GM12872 (cell line): Measurements from ENCODE around the gene PYM1.
A peak's percentile ranks its signal among the peaks of the same experiment; 100 is the strongest.

ENCODE experiments used
- TF ChIP-seq, protein P1 (sequence below): IDR thresholded peaks from 3 replicates; pipeline ENCODE4 v1.5.1; 2011; ENCODE audit warnings: low read depth, mild to moderate bottlenecking, low read length, moderate library complexity; ENCODE audit not compliant: insufficient read depth

Gene PYM1

DNA sequence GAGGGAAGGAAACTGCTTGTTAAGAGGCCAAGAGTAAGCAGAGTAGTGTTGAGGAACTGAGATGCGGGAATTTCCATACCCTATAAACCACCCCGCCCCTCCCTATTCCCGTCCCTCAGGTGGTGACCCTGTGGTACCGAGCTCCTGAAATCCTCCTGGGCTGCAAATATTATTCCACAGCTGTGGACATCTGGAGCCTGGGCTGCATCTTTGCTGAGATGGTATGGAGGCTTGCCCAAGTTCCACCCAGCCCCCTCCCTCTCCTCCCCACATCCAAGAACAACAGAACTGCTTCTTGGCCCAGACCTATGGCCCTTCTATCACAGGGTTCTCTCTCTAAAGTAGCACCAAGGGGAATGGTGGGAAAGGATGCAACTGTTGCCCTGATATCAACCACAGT lies 41.7 kb upstream of the PYM1 start:
- TF ChIP-seq, protein P1, sequence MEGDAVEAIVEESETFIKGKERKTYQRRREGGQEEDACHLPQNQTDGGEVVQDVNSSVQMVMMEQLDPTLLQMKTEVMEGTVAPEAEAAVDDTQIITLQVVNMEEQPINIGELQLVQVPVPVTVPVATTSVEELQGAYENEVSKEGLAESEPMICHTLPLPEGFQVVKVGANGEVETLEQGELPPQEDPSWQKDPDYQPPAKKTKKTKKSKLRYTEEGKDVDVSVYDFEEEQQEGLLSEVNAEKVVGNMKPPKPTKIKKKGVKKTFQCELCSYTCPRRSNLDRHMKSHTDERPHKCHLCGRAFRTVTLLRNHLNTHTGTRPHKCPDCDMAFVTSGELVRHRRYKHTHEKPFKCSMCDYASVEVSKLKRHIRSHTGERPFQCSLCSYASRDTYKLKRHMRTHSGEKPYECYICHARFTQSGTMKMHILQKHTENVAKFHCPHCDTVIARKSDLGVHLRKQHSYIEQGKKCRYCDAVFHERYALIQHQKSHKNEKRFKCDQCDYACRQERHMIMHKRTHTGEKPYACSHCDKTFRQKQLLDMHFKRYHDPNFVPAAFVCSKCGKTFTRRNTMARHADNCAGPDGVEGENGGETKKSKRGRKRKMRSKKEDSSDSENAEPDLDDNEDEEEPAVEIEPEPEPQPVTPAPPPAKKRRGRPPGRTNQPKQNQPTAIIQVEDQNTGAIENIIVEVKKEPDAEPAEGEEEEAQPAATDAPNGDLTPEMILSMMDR, result no peak

DNA sequence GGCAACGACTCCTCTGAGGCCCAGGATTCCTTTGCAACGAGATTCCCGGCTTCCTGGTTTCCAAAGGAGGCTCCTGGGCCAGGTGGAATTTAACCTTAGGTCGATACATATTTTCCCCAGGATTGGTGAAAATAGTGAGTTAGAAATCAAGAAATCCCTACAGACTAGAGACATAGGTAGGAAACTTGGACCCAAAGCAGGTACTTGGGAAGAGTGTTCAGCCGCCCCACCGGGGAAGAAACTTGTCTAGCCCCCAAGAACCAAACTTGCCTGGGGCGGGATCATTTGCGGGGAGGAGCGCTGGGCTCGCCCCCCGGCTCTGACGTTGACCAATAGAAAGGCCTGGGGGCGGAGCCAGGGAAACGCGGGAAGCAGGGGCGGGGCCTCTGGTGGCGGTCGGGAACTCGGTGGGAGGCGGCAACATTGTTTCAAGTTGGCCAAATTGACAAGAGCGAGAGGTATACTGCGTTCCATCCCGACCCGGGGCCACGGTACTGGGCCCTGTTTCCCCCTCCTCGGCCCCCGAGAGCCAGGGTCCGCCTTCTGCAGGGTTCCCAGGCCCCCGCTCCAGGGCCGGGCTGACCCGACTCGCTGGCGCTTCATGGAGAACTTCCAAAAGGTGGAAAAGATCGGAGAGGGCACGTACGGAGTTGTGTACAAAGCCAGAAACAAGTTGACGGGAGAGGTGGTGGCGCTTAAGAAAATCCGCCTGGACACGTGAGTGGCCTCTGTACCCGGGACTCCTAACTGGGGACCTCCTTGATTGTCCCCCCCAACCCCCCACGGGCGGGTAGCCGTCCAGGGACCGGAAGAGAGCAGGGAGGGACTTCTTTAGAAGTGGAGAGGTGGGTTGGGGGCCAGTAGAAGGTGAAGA lies 39.0 kb upstream of the PYM1 start, which contains the start of gene CDK2:
Gene CDK2, plus strand, starts transcription at position 423 of the 874 bp plus-strand sequence. Its CDS starts 179 bp downstream, at position 602.
- TF ChIP-seq, protein P1, result no peak

DNA sequence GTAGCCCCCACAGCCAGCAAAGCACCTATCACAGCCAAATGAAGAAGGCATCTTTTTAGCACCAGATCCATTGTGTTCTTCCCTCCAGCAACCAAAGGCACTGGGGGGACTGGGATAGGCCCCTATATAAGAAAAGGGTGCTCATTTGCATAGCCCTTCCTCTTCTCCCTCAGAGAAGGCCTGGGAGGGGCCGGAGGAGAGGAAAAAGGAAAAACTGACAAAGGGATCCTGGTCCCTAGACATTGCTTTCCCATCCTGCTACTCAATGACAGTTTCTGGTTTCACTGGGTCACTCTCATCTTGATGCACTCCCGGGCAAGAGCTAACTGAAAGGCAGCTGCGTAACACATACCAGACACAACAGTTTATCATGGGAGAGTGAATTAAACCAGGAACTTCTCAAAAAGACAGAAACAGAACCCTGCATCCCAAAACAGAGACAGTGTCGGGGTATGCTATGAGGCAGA lies 38.3 kb upstream of the PYM1 start, which contains the start of gene PMEL:
Gene PMEL, minus strand, starts transcription at position 102 of the 467 bp plus-strand sequence. Its CDS starts 31 bp downstream, at position 71.
- TF ChIP-seq, protein P1, result no peak

DNA sequence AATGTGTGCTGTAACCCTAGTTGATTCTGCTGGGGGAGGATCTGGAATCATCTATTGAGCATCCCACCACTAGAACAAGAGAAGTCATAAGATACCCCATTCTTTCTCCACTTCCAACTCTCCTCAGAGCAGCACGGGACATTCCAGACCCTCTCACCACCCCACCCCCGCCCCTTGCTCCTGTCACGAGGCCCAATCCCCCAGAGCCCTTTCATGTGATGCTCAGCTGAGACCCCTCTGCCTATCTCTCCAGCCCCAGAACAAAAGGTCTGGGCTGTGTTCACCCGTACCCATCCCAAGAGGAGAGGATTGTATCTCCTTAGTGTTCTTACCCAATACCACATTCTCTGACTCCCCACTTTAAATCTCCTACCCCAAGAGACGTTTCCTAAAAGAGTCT lies 37.5 kb upstream of the PYM1 start:
- TF ChIP-seq, protein P1, result no peak

DNA sequence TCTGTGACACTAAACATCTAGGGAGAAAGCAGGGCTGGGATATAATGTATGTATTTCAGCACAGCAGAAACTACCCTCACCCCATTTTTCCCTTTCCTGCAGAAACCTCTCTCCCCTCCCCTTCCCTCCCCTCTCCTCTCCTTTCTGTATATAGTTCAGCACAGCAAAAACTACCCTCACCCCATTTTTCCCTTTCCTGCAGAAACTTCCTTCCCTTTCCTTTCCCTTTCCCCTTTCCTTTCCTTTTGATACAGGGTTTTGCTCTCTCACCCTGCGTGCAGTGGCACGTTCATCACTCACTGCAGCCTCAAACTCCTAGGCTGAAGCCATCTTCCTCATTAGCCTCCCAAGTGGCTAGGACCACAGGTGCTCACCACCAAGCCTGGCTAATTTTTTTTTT lies 36.1 kb upstream of the PYM1 start:
- TF ChIP-seq, protein P1, result no peak

DNA sequence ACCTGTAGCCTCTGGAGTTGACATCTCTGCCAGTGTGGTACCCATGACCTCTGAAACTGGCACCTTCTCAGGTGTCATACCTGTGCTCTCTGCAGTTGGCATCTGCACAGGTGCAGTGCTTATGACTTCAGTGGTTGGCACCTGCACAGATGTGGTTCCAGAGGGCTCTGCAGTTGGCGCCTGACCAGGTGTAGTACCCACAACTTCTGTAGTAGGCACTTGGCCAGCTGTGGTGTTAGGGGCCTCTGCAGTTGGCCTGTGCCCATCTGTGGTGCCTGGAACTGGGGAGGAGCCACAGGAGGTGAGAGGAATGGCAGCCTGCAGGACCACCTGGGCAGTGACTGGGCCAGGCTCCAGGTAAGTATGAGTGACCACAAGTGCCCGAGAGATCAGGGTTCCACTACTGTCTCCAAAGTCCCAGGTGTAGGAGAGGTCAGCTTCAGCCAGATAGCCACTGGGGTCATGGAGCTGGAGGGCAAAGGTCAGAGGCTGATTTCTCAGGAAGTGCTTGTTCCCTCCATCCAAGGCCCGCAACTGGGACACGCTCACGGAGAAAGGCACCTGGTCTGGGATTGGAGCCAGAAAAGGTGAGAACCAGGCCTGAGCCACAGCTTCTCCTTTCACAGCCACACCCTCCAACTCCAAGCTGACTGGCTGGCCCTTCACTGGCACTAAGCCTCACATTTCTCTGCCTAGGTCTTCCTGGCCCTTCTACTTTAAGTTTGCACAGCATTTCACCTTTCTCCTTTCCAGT lies 29.6 kb upstream of the PYM1 start:
- TF ChIP-seq, protein P1, result no peak

DNA sequence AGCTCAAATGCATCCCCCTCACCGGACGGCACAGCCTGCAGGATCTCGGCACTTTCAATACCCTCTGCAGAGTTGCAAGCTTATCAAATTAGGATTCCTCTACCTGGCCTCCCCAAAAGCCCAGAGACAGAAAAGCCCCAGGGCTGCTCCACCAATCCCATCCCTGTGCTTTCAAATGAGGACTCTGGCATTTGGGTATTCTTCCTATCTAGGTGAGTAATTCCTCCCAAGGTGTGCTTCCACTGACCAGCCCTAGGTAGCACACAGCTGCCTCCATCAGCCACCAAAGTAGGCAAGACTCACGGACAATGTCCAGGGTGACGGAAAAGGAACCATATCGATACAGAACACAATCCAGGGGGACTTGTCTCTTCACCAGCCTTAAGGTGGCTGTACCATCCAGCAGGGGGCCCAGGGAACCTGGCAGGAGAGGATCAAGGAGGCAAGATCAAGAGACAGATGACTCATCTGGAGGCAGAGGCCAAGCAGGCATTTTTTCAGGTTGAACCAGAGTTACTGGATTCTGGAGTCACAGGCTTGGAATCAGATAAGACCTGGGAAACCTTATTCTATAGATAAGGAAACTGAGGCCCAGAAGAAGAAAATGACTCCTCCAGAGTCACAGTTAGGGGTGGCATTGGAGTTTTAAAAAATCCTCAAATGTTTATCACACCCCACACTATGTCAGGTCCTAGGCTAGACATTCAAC lies 28.3 kb upstream of the PYM1 start:
- TF ChIP-seq, protein P1, result peak; percentile 51
